NCI-H1092 treated with DMSO at 0.1 percent for 48 hours (cell line): ENCODE data around the gene STRA8.

Source experiments
- DNase-seq: peaks from one replicate; lab custom pipeline; 2025; lab: John Stamatoyannopoulos, UW

Gene STRA8

DNA sequence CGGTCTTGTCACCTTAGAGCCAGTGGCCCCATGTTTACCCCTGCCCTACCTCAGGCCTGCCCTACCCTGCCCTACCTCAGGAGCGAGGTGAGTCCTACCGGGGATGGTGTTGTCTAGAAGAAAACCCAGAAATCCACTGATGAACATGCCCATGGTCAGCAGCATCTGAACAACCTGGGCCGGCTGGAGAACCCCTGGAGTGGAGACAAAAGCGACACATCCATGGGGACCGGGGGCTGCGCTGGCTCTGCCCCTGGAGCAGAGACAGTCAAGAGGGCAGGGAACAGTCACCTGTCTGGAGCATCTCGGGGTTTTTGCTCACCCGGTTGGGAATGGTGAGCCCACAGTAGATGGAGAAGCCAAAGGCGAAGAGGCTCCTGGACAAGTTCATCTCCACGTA, 36.3 kb downstream of the STRA8 start:
- no peak for DNase-seq

DNA sequence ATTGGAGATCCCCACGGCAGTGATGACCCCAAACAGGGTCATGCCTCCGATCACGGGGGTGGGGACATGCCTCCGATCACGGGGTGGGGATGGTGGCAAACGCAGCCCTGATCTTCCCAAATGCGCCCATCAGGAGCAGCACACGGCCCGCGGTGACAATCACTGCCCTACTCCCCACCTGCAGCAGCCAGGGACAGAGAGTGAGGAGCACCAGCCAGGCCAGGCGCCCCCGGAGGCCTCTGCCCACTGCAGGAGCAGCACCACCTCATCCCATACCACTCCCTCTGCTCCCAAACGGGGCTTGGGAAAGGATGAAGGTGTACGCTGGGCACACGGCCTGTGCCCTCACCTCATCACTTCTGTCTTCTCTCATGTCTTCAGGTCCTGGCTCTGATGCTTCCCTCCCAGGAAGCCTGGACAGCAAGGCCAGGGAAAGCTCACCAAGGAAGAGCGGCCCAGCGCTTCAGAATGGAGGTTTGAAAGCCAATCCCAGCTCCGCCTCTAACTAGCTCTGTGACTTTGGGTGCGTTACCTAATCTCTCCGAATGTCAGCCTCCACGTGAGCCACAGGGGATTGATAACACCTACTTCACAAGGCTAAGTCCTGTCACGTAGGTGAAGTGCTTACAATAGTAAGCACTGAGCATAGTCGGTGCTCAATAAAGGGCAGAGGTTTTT, 37.1 kb downstream of the STRA8 start:
- no peak for DNase-seq

DNA sequence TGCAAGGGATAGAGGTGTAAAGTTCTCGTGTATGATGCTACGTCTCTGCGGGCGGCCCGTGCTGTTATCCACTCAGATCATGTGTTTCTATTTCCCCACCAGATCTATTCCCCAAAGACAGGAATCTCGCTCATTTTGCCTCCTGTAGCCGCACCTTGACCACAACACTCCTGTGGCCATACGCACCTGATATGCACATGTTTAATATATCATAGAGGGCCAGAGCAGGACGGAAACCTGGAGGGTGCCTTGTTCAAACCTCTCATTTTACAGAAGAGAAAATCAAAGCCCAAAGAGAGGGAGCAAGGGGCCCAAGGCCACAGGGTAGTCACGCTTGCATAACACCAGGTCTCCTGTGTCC, 37.6 kb downstream of the STRA8 start:
- DNase-seq = no peak

DNA sequence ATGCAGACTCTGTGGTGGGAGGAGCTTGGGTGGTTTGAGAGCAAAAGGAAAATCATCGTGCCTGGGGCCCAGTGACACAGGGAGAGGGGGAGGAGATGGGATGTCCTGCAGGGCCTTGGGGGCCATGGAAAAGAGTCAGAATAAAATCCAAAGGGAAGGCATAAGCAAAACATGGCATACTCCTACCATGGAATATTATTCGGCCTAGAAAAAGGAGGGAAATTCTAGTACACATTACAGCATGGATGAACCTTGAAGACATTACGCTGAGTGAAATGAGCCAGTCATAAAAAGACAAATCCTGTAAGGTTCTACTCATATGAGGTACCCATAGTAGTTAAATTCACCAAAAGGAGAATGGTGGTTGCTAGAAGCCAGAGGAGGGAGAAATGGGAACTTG, 38.7 kb downstream of the STRA8 start:
- DNase-seq = no peak

DNA sequence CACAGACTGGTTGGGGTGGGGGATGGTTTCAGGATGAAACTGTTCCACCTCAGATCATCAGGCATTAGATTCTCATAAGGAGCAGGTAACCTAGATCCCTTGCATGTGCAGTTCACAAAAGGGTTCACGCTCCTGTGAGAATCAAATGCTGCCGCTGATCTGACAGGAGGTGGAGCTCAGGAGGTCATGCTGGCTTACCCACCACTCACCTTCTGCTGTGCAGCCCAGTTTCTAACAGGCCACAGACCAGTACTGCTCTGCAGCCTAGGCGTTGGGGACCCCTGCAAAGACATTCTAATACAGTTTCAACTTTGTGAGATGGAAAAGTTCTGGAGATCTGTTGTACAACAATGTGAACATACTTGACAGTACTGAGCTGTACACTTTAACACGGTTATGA, 39.9 kb downstream of the STRA8 start:
- no peak for DNase-seq

DNA sequence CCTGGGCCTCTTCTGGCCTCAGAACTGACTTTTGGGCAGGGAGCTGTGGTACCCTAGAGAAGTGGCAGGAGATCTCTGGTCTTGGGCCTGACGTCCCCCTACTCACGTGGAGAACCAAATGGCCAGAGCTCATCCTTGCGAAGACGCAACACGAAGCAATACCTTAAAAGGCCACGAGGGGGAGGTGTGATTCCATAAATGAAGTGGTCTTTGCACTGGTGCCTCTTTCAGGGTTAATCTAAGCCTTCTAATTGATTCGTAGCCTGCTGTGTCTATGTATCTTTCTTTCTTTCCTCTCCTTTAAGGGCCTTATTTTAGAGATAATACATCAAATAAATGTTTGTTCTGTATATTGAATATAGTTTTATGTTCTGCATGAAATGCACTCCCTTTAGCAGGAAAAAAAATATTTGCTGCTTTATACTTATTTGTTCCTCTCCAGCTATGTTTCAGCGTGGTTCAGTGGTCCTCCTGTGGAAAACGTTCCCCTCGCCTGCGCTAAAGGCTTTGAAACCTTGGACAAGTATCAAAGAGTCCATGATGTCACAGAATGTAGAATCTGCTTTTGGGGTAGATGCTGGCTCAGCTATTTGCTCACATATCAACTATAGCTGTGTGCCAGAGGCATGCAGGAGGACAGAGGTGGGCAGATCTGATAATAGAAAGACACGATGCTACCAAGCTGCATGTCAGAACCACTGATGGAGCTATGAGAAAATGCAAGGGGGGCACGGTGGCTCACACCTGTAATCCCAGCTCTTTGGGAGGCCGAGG, 41.0 kb downstream of the STRA8 start:
- DNase-seq = peak; percentile 77

DNA sequence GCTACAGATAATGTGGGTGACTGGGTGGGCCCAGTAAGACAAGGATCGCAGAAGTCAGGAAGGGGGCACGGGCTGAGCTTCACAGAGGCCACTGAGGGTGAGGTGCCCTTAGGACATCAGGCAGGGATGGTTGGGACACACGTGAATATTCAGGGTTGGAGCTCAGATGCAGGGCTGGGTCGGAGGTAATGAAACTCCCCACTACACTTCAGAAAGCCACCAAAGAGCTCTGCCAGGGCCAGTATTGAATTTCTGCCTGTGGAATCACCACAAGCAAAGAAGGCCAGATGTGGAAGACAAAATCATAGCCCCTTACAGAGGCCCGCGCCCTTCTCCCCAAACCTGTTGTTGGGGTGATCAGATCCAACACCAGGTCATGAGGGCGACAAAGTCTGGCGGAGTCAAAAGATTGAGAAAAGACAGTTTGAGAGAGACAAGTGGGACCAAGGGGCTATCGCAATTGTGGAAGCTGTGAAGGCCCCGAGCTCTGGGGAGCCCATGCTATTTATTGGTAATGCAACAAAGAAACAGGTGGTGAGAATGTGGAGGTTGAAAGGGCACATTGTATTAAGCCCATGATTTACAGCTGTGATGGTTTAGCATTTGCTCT, 42.4 kb downstream of the STRA8 start:
- no peak for DNase-seq

DNA sequence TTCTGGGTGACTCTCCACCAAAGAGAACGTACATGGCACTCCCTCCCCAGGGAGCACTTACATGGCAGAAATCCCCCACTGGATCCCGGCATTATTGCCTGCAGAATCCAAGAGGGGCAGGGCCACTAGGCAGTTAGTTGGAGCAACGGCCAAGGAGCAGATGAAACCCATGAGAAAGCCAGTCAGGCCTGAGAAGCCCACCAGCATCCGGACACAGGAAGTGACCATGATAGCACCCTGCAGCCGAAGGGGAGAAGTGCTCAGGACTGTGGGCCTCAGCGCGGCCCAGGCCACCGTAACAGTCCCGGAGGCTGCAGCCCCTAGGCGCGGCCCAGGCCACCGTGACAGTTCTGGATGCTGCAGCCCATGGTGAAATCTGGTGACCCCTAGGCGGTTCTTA, 43.5 kb downstream of the STRA8 start:
- no peak for DNase-seq

DNA sequence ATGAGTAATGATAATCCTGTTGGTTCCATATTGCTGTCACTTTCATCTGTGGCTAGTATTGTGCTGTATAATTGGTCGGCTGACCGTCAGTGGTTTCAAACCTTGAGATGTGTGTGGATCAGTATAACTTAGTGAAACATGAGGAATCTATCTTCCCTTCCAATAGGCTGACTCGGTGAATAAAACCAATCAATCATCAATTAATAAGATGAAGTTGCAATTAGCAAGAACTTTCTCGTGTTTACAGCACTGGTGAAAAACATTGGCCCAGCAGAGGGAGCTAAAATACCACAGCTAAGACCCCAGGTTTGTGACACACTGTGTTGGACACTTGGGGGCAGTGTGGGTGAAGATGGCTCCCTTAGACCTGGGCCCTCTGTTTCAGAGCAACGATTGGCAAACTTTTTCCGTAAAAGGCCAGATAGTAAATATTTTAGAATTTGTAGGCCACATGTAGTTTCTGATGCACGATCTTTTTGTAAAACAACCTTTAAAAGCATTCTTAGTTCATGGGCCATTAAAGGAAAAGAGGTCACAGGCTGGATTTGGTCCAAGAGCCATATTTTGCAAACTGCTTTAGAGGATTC, 47.8 kb downstream of the STRA8 start:
- peak; percentile 84 for DNase-seq

DNA sequence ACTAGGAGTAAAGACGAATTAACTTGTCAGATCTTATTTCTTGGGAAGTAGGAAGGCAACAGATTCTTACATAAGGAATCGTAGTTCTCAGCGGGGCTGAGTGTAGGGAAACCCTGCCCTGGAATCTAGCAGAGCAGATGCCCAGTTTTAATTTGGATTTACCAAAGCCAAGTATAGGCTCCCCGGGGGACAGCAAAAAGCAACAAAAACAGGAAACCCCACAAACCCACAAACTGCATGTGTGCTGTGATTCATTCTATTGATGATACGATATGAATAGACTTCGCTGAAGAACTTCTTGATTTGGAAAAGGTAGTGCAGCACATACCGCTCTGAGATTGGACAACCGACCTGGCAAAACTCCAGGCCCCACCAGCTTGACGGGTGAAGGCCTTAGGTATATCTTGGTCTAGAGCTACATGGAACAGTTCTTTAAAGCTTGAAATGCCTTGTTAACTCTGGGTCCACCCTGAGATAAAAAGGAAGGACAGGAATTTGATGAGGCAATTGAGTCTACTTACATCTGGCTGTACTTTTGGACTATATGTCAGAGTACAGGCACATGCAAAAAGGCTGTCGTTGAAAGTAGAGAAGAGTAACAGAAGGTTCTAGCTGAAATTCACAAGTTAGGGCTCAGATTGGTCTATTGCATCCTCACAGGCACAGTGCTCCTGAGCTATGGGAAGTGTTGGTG, 49.1 kb downstream of the STRA8 start:
- no peak for DNase-seq

DNA sequence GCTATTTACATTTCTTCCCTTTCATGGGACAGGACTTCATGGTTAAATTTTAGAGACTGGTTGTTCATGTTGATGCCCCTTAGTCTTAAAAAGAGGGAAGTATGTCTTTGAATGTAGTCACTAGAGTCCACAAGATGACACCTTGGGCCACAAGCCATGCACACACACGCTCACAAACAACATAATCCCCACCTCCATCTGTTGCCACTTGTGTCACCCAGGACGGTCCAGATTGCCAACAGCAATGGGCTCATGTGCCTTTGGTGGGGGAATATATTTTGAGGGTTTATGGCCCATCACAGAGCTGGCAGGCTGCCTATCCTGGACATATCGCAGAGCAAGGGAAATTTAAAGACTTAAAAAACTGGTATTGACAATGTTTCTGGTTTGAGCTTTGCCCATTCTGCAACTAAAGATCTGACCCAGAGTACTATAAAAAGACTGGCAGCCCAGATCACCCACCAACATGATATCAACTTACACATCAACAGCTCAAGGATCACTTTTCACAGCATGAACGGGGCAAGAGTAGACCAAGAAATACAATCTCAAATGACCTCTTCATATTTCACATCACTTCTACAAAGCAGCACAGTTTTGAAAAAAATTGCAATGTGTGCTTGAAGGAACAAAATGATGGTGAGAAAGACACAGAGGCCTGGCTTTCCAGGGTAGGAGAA, 50.5 kb downstream of the STRA8 start:
- no peak for DNase-seq

DNA sequence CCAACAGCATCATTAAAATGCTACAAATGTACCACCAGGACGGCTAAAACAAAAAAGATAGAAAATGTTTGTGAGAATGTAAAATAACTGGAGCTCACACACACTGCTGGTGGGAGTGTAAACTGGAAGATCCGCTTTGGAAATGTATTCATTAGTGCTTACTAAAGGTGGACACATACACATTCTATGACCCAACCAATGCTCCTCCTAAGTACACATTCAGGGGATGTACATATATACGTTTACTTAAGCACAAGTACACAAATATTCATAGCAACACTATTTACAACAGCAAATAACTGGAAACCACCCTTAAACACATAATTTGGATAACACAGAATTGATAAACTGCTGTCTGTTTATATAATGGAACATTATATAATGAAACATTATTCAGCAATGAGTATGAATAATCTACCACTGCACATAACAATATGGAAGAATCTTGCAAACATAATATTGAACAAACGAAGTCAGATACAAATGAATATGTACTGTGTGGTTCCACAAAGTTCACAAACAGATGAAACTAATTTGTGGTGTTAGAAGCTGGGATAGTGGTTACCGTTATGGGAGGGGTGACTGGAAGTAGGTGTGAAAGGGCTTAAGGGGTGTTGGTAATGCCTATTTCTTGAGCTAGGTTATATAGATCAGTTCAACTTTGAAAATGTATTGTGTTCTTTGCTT, 52.1 kb downstream of the STRA8 start:
- no peak for DNase-seq

DNA sequence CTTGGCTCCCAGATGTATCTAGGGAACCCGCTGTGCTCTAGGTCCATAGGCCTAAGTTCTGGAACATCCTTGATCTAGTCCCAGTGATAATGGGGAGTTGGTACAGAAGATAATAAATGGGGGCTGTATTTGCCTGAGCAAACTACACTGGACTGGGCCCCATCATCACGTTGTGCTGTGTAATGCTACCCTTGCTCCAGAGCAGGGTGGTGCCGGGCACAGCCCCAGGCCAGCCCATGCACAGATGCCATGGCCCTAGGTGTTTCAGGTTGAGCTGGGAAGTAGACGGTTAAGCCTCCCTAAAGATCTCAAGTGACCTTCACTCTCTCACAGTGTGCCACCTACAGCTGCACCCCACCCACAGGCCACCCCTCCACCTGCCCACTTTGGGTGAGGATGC, 53.2 kb downstream of the STRA8 start:
- no peak for DNase-seq

DNA sequence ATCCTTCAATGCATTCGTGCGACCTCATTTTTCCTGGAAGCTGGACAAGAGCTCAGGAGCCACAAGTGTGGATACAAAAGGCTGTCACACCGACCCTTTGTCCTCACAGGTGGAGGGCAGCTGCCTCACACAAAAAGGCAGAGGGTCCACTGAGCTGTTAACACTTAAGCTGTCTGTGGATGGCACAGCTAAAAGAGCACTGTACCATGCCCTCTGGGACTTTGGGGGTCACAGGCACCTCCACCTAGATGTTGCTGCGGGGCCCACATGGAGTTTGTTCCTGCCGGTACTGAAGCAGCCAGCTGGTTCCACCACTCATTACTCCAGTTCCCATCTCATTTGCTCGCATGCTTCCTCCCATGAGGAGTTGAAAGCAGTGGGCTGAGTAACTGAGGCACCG, 57.0 kb downstream of the STRA8 start:
- no peak for DNase-seq

DNA sequence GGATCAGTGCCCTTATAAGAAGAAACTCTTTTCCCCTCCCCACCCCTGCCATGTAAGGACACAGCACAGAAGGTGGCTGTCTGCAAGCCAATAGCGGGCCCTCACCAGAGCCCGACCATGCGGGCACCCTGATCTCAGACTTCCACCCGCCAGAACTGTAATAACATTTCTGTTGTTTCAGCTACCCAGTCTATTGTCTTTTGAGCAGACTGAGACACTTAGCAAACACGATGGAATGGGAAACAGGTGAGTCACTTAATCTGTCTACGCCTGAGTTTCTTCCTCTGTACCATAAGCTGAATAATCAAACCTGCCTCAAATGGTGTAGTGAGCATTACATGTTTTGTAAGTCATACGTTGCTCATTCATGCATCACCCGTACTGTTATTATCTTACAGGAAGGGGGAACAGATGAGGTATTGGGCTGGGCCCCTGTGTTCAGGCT, 58.2 kb downstream of the STRA8 start:
- no peak for DNase-seq

DNA sequence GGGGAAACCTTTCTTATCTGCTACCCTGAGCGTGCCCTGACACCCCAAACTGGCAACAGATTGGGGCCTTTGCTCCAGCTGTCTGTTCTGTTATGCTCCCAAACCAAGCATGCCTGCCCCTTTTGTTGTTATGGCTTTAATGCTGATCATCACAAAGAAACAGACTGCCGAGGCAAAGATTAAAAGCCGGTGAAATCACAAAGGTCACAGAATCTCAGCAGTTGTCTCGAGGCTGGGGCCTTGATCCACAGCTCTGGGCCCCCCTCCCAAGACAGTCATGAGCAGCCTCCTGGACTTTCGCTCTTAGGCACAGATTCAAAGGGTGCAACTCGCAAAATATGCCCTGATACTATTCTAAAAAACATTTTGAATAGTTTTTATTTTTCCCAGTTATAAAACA, 65.6 kb downstream of the STRA8 start:
- no peak for DNase-seq

DNA sequence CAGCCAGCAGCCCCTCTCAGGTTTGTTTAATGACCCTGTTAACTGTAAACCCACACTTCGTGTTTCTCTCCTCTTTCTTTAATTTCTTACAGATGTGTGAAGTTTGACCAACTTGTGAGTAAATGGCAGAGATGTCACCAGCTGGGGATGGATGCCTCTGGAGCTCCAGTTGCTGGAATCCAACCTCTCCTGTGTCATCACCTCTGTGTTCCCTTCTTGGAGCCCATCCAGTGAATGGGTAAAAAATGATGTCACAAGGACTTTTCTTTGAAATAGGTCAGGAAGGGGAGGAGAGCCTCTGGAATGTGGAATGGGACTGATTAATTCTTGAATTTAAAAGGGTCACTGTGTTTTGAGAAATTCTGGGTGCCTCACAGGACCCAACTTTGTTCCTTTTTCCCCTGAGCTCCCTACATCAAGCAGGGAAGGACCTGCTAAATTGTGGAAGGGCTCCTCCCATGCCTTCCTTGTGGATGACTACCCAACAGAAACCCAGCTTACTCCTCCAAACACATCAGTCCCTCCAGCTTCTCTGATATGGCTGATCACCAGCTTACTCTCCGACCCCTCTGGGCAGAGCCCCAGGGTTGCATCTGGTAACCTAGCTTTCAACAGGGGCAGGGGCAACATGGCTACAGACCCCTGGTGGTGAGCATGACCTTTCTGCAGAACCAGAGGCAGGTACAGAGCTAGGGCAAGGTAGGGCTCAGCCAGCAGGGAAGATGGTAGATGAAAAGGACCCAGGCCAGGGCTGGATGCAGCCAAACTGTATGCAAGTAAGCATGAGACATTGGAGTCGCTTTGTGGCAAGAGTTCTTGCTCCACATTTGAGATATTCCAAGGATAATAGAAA, 67.5 kb downstream of the STRA8 start:
- DNase-seq = no peak
